SK-N-SH treated with all-trans-retinoic acid at 6 μM for 48 hours (cell line): ENCODE data around the gene SEC62.

ENCODE experiments used
- ARNTL ChIP-seq: fragments of 450-650 bp; formaldehyde crosslinking; IDR thresholded peaks from 2 replicates; pipeline ENCODE4 v1.5.0; 2020; ENCODE audit warnings: low read depth, mild to moderate bottlenecking, moderate library complexity, borderline replicate concordance
- CREB5 ChIP-seq: fragments of 250-450 bp; sonication (Bioruptor Pico); IDR thresholded peaks from 2 replicates; pipeline ENCODE4 v1.5.1; 2020; ENCODE audit warnings: low read depth, mild to moderate bottlenecking, moderate library complexity
- CSDC2 ChIP-seq: fragments of 250-450 bp; sonication (Bioruptor Pico); IDR thresholded peaks from 2 replicates; pipeline ENCODE4 v1.5.0; 2020; ENCODE audit warnings: mild to moderate bottlenecking, moderate library complexity
- CSRNP3 ChIP-seq: fragments of 250-450 bp; sonication (Bioruptor Pico); IDR thresholded peaks from 2 replicates; pipeline ENCODE4 v1.5.1; 2021; ENCODE audit warnings: mild to moderate bottlenecking, moderate library complexity
- ESRRG ChIP-seq: fragments of 250-450 bp; sonication (Bioruptor Pico); IDR thresholded peaks from 2 replicates; pipeline ENCODE4 v1.6.1; 2021; ENCODE audit warnings: mild to moderate bottlenecking
- OSR1 ChIP-seq: fragments of 250-450 bp; sonication (Bioruptor Pico); IDR thresholded peaks from 2 replicates; pipeline ENCODE4 v1.8.0; 2022; ENCODE audit warnings: moderate library complexity, mild to moderate bottlenecking, inconsistent platforms
- PATZ1 ChIP-seq: fragments of 250-450 bp; sonication (Bioruptor Pico); IDR thresholded peaks from 2 replicates; pipeline ENCODE4 v1.8.0; 2020; ENCODE audit warnings: mild to moderate bottlenecking, moderate library complexity, borderline replicate concordance
- POU6F1 ChIP-seq: fragments of 250-450 bp; sonication (Bioruptor Pico); IDR thresholded peaks from 2 replicates; pipeline ENCODE4 v1.8.0; 2021; ENCODE audit warnings: low read depth, mild to moderate bottlenecking, moderate library complexity, borderline replicate concordance
- RARB ChIP-seq: fragments of 250-450 bp; sonication (Bioruptor Pico); IDR thresholded peaks from 2 replicates; pipeline ENCODE4 v1.8.0; 2021; ENCODE audit warnings: mild to moderate bottlenecking, moderate library complexity
- TOX ChIP-seq: fragments of 250-450 bp; sonication (Bioruptor Pico); IDR thresholded peaks from 2 replicates; pipeline ENCODE4 v1.8.0; 2021; ENCODE audit warnings: mild to moderate bottlenecking, moderate library complexity, borderline replicate concordance
- ZC3H10 ChIP-seq: fragments of 250-450 bp; sonication (Bioruptor Pico); IDR thresholded peaks from 2 replicates; pipeline ENCODE4 v1.5.1; 2021; ENCODE audit warnings: mild to moderate bottlenecking, moderate library complexity
- ZFP30 ChIP-seq: fragments of 450-650 bp; formaldehyde crosslinking; IDR thresholded peaks from 2 replicates; pipeline ENCODE4 v1.5.0; 2022; ENCODE audit warnings: mild to moderate bottlenecking, moderate library complexity
- ZNF8 ChIP-seq: fragments of 450-650 bp; formaldehyde crosslinking; IDR thresholded peaks from 2 replicates; pipeline ENCODE4 v1.5.0; 2020; ENCODE audit warnings: mild to moderate bottlenecking, moderate library complexity

GRCh38 chr3:169923831-169924230 is 42.8 kb upstream of the SEC62 start:
- no peak for TF ChIP-seq CSRNP3
- no peak for TF ChIP-seq ZC3H10 (CRISPR knock-in tag)
- TF ChIP-seq OSR1 (CRISPR knock-in tag): no peak
- no peak for TF ChIP-seq ESRRG
- TF ChIP-seq PATZ1 (CRISPR knock-in tag): no peak
- no peak for TF ChIP-seq RARB
- no peak for TF ChIP-seq TOX (CRISPR knock-in tag)
- TF ChIP-seq ARNTL (CRISPR knock-in tag): no peak
- TF ChIP-seq ZFP30 (CRISPR knock-in tag): no peak
- no peak for TF ChIP-seq CREB5 (CRISPR knock-in tag)
- no peak for TF ChIP-seq CSDC2 (CRISPR knock-in tag)
- no peak for TF ChIP-seq POU6F1
- TF ChIP-seq ZNF8 (CRISPR knock-in tag): no peak
